Inflammatory macrophage (primary cell): ENCODE data around the gene SORCS2.

Experiments
- DNase-seq, 2 donors: peaks; one replicate each; pipeline ENCODE4 v3.0.0-alpha.2; 2020 to 2022

Gene SORCS2

DNA sequence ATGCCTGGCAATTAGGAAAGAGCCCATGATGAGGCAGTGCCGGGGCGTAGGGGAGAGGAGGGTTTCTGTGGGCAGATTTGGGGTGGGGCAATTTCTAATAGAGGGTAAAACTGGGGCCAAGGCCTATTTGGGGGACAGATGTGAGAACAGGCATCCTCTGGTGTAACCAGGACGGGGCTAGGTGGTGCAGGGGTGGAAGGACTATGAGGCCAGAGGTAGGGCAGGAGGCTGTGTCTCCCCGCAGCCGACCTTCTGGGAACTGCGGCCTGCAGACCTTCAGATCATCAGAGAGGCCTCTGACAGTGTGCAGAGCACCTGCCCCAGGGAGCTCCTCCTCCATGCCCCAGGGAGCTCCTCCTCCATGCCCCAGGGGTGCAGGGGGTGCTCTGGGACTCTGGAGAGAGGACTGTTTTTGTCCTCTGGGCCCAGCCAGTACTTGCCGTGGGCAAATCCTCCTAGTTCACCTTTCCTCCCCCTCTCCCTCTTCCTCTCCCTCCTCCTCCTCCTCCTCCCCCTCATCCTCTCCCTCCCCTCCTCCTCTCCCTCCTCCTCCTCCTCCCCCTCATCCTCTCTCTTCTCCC lies 101.9 kb downstream of the SORCS2 start:
- DNase-seq, result no peak

DNA sequence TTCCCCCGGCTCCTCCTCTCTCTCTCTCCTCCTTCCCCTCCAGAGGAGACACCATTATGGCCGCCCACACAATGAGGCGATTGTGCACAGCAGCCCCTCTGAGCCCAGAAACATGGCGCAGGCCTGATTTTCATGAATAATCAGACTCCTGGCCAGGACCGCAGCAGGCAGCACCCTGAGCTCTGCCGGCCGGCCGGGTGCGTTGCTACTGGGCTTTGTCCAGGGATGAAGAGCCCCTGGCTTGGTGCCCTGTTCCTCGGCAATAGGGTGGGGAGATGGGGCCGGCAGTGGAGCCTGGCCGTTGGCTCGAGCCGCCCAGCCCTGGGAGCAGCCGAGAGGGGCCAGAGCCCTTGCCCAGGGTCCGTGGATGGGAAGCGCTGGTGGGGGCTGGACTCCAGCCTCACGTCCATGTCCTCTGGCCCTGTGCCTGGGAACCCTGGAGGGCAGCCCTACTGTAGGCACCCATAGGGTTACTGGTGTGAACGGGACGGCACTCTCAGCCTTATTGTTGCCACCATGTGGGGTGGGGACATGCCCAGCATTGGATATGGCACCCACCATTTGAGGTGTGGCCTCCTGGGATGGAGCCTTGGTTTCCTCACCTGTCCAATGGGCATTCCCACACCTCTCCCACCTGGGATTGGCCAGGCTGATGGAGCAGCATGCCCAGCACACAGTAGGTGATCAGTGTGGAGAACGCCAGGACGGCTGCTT lies 103.0 kb downstream of the SORCS2 start:
- DNase-seq, result no peak

DNA sequence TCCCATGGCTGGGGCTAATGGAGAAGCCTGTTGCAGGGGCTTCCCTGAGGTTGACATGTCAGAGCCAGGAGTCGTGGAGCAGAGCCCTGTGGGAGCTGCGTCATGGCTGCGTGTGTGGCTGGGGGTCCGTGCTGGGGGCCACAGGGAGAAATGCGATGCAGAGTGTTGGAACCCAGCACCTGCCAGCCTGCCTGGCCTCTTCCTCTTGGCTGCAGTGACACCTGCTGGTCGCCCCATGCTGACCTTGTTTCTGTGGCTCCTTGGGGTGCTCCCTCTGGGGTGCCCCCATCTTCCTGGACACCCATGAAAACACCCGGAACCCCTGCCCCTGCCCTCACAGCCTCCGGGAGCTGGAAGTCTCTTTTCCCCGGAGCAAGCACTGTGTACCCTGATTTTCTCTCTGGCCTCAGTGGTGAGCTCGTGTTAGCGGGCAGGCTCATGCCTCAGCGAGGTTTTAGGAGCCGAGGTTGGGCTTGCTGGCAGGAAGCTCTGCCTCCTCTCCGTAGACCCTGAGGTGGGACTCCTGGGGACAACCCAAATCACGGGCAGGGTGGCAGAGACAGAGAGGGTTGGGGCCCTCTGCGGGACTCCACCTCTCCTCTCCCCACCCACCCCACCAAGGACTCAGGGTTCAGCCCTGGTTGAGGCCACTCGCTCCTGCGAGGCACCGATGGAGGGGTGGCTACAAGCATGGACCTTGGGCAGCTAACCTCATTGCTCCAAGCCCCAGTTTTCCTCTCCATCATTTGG lies 103.7 kb downstream of the SORCS2 start:
- DNase-seq, result no peak

DNA sequence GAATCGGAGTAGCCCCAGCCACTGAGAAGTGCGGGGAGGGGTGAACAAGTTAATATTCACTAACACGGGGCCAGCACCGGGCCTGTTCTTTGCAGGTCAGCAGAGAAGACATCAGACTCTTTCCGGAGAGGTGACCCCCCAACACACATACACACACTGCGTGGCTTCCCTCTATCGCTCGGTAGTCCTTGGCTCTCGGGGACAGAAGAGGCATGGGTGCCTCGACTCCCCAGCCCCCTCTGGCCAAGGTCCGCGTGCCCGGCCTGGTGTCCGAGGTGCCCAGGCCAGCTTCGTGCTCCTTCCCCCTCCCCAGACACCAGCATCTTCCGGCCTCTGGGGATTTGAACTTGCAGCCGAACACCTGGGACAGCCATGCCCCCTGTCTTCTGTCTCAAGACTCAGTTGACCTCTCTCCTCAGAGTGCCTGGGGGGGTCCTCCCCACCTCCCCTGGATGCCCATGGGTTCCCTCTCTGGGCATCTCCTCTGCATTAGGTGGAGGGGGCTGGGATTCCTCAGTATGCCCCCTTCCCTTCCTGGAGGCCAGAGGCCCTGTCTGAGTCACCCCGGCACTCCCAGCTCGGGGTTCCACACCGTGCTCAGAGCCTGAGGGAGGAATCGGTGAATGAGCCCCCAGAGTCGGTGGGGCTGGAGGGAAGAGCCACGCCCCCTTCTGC lies 104.5 kb downstream of the SORCS2 start:
- DNase-seq, result no peak

DNA sequence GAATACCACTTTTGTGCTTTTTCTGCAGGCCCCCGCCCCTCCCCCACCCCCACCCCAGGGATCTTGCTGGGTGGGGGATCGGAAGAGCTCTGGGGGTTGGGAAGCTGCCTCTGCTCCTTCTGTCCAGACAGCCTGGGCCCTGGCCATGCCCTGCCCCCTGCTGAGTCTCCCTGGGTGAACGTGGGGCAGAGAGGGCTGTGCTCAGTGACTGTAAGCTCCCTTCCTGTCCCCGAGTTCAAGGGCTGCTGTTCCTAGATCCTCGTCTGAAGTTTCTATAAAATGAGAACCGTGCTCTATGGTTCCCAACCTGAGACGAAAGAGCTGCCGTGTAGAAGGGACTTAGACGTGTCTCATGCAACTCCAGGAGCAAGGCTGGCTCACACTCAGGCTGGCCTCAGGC lies 105.0 kb downstream of the SORCS2 start:
- DNase-seq, result no peak

DNA sequence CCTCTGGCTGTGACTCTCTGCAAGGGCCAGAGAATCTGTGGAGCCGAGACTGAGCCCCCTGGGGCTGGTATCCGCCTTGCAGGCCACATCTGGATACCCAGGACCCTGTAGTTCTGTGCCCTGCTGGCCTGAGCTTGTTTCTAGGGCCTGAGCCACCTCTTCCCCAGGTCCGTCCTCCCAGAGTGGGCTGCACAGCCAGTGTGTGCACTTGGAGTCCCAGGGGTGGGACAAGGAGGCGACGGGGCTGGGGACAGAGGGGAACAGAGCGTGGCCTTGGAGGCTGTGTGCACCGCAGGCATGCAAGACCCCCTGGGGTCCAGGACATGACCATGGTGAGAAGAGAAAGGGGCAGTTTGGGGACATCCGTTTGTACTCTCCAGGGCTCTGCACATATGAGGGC lies 105.5 kb downstream of the SORCS2 start:
- DNase-seq, result no peak

DNA sequence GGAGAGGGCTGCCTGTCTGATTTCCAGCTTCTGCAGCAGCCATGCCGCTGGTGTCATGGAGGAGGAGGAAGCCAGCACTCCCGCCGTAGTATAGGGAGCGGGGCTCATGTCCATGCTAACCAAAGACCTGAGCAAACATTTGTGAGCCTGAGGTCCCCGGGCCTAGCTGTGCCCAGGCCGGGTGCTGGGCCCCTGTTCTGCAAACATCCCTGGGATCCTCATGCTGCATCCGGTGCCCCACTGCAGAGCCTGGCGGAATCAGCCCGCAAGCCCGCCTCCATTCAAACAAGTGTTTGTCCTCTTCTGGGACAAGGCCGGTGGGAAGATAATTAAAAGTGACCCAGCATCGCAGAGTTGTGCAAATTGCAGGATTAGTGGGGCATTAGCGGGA lies 106.3 kb downstream of the SORCS2 start:
- DNase-seq, result no peak

DNA sequence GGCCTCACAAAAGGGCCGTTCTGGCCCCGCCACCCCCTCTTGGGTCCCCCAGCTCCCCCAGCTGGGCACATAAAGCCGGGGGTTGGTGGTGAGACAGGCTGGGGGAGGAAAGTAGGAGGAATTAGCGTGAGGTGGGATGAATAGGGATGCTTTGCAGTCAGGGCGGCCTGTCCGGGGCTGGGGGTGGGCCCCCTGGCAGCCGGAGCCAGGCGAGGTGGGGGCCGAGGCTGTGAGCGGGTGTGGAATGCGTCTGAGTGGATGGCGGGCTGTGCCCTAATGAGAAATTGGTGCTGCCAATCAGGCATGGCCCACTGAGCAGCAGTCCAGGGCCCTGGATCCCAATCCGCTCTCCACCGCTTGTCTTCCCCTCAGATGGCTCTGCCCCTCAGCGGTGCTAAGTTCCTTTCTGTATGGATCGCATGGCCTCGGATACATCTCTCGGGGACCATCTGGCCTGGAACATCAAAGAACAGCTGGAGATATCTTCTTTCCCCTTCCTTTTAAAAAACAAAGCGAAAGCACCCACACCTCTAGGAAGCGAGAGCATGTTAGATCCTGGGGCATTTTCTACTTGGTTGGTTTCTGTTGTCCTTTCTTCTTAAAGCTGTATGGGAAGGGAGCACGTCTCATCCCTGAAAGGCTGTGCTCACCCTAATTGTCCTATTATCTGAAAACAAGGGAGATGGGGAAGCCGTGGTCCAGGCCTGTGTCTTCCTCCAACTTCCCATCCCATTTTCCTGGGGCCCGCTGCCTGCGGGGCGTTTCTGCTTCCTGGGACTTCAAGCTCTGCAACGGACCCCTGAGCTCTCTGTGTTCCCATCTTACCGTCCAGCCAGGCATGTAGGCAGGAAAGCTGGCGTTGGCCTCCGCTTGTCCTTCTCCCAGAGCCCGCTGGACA lies 106.9 kb downstream of the SORCS2 start:
- DNase-seq, result no peak

DNA sequence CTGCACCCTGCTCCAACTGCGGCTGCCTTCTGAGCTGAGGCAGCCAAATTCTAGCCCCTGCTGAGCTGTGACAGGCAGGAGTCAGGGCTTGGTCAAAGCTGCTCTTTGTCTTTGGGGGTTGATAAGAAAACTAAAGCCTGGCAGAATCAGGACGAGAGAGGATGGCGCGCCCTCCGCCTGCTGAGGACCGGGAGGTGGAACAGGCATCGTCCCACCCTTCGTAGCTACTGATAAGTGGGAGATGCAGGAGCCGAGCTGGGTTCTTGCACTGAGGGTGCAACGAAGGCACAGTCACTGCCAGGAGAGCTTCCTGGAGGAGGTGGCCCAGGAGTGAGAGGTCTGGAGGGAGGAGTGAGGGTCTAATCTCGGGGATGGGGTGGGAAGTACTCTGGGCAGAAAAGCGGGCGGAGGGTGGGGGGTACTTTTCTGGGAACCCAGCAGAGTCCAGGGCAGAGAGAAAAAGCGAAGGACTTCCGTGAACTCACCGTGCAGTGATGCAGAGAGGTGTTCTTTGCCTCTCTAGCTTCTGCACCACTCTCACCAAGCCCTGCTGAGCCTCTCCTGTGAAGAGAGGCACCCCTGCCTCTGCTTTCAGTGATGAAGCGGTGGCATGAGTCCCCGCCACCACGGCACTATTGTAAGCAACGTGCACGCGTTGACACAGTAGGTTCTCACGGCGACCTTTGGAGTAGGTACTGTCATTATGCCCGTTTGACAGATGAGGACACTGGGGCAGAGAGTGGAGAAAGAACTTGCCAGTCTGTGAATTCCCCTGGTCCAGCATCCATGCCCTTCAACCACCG lies 107.8 kb downstream of the SORCS2 start:
- DNase-seq, result no peak

DNA sequence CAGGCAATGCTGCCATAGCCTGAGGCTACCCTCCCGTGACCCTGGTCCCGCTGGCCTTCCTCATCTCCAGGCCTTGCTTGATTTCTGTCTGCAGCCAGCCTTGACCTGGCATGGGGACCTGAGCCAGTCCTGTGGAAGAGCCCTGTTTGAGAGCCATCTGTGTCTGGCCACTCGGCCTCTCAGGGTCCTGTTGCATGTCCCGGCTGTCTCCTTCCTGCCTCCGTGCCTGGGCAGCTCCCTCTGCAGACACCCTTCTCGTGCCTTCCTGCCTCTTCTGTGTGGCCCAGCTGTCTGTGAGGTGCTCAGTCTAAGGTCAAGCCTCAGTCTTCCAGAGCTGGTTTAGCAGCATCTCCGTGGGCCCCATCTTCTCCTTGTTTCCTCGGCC lies 108.4 kb downstream of the SORCS2 start:
- no peak for DNase-seq

DNA sequence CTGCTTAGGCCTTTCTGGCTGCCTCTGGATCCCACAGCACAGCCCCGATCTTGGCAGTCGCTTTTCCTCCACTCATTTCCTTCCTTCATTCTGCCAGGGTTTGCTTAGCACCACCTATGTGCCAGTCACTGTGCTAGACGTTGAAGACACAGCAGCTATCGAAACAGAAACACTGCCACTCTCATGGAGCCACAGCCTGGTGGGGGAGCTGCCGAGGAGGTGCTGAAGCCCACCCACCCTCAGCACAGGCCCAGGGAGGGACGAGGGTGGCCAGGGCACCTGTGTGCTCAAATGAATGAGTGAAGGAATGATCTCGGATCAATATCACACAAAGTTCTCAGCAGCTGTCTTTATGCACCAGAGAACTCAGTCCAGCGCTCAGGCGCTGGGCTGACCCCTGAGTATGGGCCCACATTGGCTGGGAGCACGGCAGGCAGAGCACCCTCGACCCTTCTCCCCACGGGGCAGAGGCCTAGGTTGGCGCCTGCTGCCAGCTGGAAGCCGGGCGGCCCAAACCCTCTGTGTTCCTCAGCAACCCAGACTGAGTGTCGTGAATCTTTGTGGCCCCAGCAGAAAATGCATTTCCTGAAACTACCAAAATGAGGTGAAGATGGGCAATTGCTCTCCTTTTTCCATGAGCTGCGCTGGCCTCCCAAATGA lies 108.9 kb downstream of the SORCS2 start:
- no peak for DNase-seq

DNA sequence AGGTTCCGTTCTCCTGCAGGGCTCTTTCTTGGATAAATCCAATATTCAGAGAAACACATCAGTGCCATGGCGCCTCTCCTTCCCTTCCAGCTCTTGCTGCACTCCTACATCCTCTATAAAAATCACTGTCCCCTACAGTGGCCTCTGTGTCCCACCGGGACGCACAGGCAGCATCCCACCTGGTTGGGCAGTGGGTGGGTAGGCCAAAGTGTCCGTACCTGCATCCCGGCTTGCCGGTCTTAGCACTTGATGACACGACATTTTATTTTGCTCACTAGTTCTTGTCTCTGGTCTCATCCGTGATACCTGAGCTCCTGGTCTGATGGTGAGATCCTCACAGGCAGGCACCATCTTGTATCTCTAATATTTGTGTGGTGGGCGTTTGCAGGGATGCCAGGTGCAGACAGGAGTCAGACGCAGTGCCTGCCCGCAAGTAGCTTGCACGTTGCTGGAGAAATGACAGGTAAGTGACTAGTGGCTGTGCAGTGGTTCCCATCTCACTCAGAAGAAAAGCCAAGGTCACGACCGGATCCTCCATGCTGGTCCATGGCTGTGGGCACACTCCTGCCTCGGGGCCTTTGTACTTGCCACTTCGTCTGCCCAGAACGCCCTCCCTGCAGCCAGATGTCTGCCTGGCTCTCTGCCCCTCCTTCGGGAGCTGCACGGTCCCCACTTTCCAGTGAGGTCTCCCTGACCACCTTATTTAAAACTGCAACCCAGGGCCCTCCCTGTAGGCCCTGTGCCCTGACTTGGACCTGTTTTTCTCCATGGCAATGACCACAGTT lies 109.7 kb downstream of the SORCS2 start:
- no peak for DNase-seq

DNA sequence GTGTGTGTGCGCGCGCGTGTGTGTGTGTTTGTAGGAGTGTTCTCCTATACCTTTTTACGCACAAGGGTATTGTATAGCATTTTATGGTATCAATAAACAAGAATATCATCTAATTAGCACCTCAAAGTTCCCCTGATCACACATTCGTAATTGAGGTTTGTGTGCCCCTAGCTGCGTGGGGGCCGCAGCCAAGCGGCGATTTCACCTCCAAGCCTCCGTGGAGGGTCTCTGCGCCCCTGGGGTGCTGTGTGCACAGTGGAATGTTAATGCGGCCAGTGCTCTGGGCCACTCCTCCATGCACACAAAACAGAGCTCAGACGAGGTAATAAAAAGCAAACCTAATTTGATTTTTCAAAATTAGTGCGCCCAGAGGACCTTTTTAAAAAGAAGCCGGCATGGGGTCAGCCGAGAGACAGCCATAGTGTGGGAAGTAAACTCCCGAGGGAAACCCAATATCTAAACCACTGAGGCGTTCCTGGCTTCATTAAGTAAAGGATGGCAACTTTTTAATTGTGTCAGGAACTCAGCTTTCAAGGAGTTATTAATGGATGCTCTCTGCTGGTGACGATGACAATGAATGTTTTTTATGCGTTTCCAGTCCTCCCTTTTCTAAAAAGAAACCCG lies 110.6 kb downstream of the SORCS2 start:
- no peak for DNase-seq

DNA sequence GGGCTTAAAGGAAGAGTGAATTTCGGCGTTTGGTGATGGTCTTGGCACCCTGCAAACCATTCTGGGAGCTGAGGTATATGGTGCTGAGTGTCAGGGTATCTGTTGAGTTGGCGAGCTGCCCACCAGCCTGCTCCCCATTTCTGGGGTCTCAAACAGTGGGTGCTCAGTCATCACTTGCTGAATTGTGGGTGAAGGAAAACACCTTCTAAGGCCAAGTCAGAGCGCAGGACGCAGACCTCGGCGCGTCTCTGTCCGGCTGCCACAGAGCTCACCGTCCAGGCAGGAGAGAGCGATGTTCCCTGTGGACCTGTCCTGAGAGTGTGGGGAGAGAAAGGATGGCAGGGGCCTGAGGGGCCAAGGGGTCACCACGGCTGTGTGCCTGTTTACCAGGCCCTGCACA lies 111.2 kb downstream of the SORCS2 start:
- no peak for DNase-seq

DNA sequence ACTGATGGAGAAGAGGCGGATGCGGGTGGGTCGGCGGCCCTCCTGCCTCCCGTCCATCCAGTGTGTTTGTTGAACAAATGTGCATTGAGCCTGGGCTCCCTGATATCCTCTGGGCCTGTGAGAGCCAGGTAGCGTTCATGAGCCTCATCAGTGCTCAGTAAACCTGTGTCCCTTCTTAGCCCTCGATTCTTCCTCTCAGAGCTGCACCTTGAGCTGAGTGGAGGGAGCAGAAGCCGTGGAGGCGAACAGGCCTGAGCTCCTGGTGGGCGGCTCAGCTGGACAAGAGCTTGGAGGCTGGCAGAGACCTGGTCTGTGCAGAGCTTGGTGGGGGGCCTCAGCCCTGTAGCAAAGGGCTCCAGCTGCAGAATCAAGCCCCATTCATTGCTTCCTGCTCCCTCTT lies 112.1 kb downstream of the SORCS2 start:
- DNase-seq, result no peak

DNA sequence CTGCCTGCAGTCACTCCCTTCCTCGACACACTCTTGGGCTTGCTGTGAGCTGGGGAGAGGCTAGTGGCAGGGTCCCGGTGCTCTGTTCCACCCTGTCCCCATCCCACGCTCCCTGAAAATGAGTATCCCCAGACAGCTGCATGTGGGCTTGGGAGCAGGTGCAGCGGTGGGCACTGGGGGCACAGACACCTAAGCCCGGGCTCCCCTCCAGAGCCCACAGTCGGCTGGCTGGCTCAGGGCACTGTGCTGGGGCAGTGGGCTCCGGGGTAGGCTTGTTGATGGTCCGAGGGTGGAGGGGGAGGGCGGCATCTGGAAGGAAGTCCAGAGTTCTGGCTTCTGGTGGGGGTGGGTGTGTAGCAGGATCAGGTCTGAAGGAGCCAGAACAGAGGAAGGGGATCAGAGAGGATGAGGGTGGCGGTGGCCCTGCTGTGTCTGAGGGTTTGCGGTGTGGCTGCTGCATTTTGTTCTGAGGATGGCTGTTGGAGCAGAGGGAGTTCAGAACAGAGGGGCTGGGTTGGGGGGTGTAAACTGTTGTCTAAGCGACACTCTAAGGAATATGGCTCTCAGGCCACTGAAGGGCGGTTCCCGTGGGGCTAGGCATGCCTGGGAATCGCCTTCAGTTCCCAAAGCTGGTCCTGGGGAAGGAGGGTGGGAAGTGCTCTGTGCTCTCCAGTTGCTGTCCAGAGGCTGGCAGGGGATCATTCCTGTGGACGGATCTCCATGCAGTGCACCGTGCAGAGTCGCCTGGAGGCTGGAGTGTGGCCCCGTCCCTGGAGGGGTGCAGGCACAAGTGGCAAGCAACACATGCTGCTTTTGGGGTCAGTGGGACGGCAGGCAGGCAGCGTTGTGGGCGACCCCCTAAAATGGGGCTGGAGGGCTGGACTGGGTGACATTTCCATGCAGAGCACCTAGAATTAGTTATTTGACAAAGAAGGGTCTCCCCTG lies 114.0 kb downstream of the SORCS2 start:
- no peak for DNase-seq

DNA sequence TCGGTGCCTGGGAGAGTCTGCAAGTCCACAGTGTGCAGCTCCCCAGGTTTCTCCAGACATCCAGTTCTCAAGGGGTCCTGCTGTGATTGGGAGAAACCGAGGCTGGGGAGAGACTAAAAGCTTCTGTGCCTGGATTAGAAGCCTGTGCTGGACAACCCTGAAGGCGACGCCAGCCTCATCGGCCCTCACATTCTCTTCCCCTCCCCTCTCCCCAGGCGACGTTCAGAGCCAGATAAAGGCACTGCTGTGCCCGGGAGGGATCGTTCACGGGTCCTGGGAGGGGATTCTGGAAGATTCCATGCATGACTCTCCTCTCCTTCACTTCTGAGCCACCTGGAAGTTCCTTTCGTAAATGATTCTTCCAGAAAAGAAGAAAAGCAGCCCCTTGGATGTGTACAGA lies 114.6 kb downstream of the SORCS2 start:
- DNase-seq, result no peak

DNA sequence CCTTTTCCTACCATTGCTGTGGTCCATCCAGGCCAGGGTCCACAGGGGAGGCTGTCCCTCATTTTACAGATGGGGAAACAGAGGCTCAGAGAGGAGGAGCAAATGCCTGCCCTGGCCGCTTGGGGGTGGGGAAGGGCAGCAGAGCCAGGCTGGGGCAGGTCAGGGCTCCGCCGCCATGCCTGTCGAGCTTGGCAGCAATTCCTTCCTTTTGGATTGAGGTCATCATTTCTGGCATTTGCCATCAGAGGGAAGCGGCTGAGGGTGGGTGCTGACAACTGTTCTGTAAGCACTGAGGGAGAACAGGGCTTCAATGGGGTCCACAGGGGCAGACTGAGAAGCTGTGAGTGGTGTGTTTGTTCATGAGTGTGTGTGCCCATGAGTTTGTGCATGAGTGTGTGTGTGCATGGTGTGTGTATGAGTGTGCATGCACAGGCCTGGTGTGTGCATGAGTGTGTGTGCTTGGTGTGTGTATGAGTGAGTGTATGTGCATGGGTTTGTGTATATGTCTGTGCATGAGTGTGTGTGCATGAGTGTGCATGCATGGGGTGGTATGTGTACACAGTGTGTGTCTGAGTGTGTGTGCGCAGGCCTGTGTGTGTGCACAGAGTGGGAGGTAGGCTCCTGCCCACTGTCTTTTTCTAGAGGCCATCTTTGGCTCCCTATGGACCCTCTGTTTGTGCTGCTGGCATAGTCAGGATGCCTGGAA lies 115.2 kb downstream of the SORCS2 start:
- DNase-seq, result no peak
